HG02763 (cell line): ENCODE measurements around the gene MINDY3.
"Not testable (repeated sequence)": the region's sequence is repeated elsewhere in the genome, so short reads cannot be mapped to it uniquely, and the experiment has no call there.

ENCODE experiments used
- ATAC-seq: cut with Tn5 transposase; IDR thresholded peaks from one replicate; pipeline ENCODE4 v1.9.1; 2021; ENCODE audit warnings: mild to moderate bottlenecking, moderate library complexity; ENCODE audit not compliant: unreplicated experiment

MINDY3 gene

GRCh38 chr10:15857107-15857575 is 3.2 kb downstream of the MINDY3 start:
- no peak for ATAC-seq

DNA sequence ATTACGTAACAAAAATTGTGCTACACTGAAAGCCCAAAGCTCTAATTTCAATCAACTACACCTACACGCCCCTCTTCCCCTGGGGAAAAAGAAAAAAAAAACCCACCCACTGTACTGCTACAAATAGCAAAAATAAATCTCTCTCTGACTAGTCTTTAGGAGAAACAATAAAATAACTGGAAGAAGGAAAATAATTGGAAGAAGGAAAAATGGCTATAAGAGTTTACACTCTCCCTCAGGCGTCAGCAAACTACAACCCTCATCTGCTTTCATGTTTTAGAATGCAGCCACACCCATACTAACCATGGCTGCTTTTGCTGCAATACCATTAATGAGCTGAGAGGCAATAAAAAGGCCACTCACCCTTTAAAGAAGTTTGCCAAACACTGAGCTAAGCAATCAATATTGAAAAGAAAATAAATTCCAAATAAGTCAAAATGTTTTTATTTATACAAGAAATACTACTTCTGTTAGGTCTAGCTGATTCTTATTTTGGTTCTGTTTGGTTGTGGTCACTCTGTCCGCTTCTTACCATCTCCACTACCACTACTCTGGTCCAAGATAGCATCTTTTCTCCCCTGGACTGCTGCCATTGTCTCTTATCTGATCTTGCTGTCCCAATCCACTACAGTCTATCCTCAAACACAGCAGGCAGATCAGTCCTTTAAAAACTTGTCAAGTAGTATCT is 3.8 kb downstream of the MINDY3 start:
- ATAC-seq: no peak

DNA sequence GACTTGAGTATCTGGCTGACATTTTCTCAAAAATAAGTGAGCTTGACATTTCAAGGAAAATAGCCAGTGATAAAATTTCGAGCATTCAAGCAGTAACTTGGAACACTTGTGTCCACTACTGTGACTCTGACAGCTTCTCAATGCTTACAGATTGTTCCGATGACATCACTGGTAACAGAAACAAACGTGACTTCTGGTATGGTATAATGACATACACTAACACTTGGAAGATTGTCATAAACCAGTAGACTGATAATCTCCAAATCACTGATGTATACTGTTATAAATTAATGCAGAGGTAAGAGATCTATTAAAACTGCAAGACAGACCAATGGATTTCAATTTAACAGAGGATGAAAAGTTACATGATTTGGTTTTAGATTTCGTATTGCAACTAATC is 6.5 kb downstream of the MINDY3 start:
- ATAC-seq: no peak

GRCh38 chr10:15852111-15852557 is 8.2 kb downstream of the MINDY3 start:
- no peak for ATAC-seq

GRCh38 chr10:15850337-15850978 is 9.8 kb downstream of the MINDY3 start:
- ATAC-seq: not testable (repeated sequence)

- no peak for ATAC-seq
These were observed 11.0 kb downstream of the MINDY3 start for GRCh38 chr10:15849316-15849715.

DNA sequence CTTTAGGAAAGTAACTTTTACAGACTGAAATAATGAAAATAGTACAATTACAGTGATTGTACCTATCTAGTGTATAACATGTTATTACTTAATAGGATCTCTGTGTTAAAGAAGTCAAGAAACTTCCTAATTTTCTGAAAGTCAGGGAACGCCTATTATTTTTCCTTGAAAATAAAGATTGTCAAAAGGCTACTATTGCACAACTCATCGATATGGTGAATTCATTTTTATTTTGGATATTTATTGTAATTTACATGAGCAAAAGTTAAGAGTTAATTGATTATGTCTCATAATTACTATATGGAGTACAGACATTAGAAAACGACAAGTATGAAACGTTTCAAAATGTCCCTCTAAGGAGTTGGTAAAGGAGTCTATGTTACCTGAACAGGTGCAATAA is 12.8 kb downstream of the MINDY3 start:
- no peak for ATAC-seq

DNA sequence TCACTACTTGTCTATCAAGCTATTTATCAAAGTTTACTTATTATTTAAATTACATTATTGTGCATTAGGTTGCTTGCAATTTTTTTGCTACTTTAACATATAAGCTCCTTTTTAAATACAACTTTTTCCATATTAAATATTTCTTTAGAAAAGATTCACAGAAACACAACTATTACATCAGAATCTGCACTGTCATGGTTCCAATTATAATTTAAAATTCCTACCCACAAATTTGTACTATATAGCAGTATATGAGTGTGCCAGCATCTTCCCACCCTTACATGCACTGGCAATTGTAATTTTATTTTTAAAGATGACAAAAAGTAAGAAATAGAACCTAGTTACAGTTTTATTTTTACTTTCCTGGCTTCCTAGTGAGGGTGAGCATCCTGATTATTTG is 15.8 kb downstream of the MINDY3 start:
- no peak for ATAC-seq

- no peak for ATAC-seq
These were observed 16.6 kb downstream of the MINDY3 start for GRCh38 chr10:15843695-15844094.

DNA sequence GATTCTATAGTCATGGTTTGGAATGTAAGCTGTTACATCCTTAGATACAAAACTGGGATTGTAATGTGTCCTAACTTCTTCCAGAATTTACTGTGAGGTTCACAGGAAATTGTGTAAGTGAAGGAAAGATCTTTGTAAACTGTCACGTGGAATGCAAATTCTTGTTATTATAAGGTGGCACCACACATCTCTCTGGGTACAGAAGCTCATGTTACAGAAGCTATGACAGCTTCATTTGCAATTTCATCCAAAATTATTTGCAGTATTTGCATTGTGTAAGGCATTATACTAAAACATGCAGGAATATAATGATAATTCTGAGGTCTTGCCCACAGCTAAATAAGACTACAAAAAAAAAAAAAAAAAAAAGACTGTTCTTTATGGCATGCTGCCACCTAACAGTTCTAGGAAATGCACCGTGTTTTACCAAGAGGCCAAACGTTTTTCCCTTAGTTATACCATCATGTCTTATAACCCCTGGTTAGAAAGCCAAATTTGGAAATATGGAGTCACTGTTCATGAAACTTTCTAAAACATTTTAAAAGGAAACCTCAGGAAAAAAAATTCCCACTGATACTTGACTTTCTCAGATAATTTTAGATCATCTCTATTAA is 17.6 kb downstream of the MINDY3 start:
- no peak for ATAC-seq

- no peak for ATAC-seq
These were observed 18.6 kb downstream of the MINDY3 start for GRCh38 chr10:15841696-15842095.

DNA sequence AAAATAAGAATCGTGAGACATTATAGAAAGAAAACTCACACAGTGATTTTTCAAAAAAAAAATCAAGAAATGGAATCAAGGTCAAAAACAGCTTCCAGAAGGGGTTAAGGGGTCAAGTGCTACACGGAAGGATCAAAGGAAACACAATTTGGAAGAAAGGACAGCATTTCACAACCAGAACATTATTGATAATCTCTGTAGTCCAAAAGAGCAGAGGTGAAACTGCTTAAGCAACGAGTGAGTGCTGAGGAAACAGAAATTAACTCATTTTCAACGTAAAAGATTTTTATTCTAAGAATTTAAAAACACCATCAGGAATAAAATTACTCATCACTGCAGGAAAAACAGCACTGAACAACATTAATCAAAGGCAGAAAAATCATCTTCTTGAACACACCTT is 23.5 kb downstream of the MINDY3 start:
- no peak for ATAC-seq

DNA sequence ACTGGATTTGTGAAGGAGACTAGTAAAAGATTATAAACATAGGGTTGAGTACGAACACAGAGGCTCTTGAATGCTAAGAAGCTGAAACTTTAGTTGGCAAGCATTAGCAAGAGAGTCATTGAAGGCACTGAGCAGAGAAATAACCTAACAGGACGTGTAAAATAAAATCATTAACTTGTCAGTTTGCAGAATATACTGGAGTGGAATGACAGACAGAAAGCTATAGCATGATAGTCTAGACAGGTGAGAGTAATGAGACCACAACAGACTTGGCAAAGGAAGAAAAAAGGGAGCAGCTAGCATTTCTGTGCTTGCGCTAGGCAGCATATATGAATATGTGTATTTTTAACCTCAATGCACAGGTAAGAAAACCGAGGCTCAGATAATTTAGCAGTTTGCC is 30.8 kb downstream of the MINDY3 start:
- ATAC-seq: no peak

DNA sequence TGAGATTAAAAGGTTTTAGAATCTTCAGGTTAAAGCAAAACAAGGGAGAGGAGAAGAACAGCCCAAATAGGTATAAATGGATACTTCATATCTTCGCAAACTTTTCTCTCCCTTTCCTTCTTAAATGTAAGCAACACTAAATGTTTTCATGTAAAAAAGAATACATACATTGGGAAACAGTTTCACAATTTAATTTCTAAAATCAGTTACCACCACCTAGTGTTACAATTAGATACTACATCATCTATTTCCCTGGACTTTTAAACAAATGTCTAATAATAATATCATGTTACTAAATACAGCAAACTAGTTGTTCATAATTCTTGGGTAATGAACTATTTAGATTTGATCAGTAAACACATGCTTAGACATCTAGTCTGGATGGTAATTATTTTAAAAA is 35.8 kb downstream of the MINDY3 start:
- no peak for ATAC-seq

DNA sequence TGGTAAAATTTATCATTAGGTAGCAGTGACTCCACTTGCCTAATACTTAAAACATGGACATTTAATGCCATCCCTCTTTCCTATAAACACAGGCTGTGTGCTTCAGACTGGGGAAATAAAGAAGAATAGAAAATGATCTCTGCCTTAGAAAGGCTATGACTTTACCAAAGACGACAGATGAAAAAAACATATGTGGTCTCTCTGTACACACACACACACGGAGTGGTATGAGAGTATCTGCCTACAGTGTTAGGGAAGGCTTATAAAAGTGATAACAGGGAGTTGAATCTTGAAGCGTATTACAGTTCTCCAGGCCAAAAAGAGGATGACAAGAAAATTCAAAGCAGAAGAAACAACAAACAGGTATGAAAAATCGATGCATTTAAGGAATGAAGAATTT is 38.2 kb downstream of the MINDY3 start:
- ATAC-seq: no peak

GRCh38 chr10:15821046-15821683 is 39.1 kb downstream of the MINDY3 start:
- ATAC-seq: no peak

GRCh38 chr10:15817409-15818046 is 42.8 kb downstream of the MINDY3 start:
- no peak for ATAC-seq

GRCh38 chr10:15815242-15815885 is 44.9 kb downstream of the MINDY3 start:
- no peak for ATAC-seq

DNA sequence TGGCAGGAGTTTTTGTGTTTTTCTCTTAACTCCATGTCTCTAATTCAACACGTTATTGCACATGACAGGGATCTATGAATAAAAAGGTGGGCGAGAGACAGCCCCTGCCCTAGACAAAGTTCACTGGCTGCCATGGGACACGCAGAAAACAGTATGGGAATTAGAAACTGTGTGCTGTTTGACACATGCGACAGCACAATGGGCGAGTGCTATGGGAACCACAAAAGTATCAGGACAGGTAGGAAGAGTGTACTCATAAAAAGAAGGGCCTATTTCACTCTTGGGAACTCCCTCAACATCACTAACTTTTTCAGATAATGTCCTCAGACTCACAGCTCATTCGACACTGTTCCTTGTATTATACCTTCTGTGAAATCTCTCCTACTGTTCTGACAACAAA is 45.7 kb downstream of the MINDY3 start:
- ATAC-seq: no peak

- ATAC-seq: no peak
These were observed 46.9 kb downstream of the MINDY3 start for GRCh38 chr10:15813415-15813814.

DNA sequence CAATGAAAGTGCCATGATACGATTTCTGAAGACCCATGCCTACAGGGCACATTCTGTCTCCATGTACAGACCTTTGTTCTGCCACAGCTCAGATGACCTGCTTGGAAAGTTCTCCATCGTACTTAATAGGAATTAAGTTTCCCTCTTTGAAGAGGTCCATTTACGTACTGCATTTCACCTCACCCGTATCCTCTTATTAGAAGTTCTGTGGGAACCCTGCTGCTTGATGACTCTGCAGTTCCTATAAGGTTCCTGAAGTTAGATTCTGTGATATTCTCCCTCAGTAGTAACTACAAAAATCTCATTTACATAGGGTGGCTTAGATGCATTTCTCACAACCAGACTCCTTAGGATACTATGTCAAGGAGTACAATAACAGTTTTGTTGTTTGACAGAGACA is 50.9 kb downstream of the MINDY3 start:
- ATAC-seq: no peak
